HepG2 (cell line): ENCODE data around the gene MIS18A. TPM values are rescaled to one million over a fixed set of nuclear protein-coding genes. Genes with fewer than 3 reads are reported as not detected.

Experiments
- ATAC-seq: fragments of 200-7000 bp; cut with Tn5 transposase; 3 replicates; pipeline ENCODE4 v1.9.1; 2020; ENCODE audit warnings: mild to moderate bottlenecking, moderate library complexity
- BruUV-seq: library from RNA; stranded (reverse); fragments of 400-500 nt; replicated peaks from 2 replicates; lab custom pipeline; 2021; lab: Mats Ljungman, UMichigan
- CTCF ChIA-PET: fragments of 300-600 bp; formaldehyde crosslinking; extraction: SDS; loops from one replicate; lab custom pipeline; 2021; ENCODE audit warnings: low total read pairs, inconsistent platforms, low intra/inter-chr PET ratio; lab: Yijun Ruan, JAX
- POLR2A ChIA-PET: fragments of 350-600 bp; sonication (Branson Sonifier 250); formaldehyde crosslinking; loops from one replicate; lab custom pipeline; 2020; ENCODE audit warnings: antibody characterized with exemption, inconsistent platforms; lab: Yijun Ruan, JAX
- DNase-seq: peaks from one replicate; pipeline ENCODE4 v3.0.0-alpha.2; 2015; ENCODE audit warnings: low spot score
- FAIRE-seq: peaks from 3 replicates; lab custom pipeline; 2011; peaks lifted over from hg19 to GRCh38; lab: Jason Lieb, UNC
- H2AFZ ChIP-seq: one replicate; pipeline ENCODE4 v1.6.1; 2011; ENCODE audit warnings: low read length, inconsistent platforms
- H3K27ac ChIP-seq: fragments of 300-600 bp; 3 replicates; pipeline ENCODE4 v1.8.0; 2011; ENCODE audit warnings: mixed run types, mild to moderate bottlenecking, mixed read lengths, low read length, inconsistent platforms; ENCODE audit not compliant: insufficient read depth; ENCODE audit errors: extremely low read length
- H3K27me3 ChIP-seq, 2 experiments: fragments of 200-600 bp in 1 of 2; 2 replicates in 1 of 2; 3 replicates in 1 of 2; pipeline versions ENCODE4 v1.6.0 to v1.8.0; 2011; ENCODE audit warnings: low read length in 2 of 2, mild to moderate bottlenecking in 2 of 2, moderate library complexity in 2 of 2, inconsistent platforms in 1 of 2; ENCODE audit not compliant: insufficient read depth in 2 of 2, control insufficient read depth in 1 of 2
- H3K36me3 ChIP-seq, 2 experiments: fragments of 200-600 bp in 1 of 2; replicated peaks in 1 of 2; 2 replicates in 1 of 2; 3 replicates in 1 of 2; pipeline versions ENCODE4 v1.5.1 to v1.8.0; 2011; ENCODE audit warnings: low read length in 2 of 2, inconsistent platforms in 1 of 2; ENCODE audit not compliant: insufficient read depth in 2 of 2, control insufficient read depth in 1 of 2
- H3K4me1 ChIP-seq: 2 replicates; pipeline ENCODE4 v1.5.1; 2012; ENCODE audit warnings: low read length, inconsistent platforms; ENCODE audit not compliant: insufficient read depth
- H3K4me2 ChIP-seq: 2 replicates; pipeline ENCODE4 v1.6.0; 2011; ENCODE audit warnings: low read depth, low read length, inconsistent platforms
- H3K4me3 ChIP-seq, 3 experiments: fragments of 200-600 bp in 1 of 3; sonication (generic), shearing (Covaris generic) in 1 of 3; replicated peaks in 1 of 3; 2 replicates each; pipeline ENCODE4 v1.5.1; 2011 to 2016; ENCODE audit warnings: low read length in 3 of 3, inconsistent platforms in 2 of 3, low read depth in 2 of 3, mild to moderate bottlenecking in 2 of 3, control low read depth in 1 of 3, mixed read lengths in 1 of 3; ENCODE audit not compliant: insufficient read depth in 1 of 3
- H3K79me2 ChIP-seq: one replicate; pipeline ENCODE4 v1.6.1; 2011; ENCODE audit warnings: low read length, inconsistent platforms; ENCODE audit not compliant: insufficient read depth
- H3K9ac ChIP-seq: 2 replicates; pipeline ENCODE4 v1.6.0; 2011; ENCODE audit warnings: mild to moderate bottlenecking, low read depth, low read length, inconsistent platforms; ENCODE audit not compliant: insufficient read depth
- H3K9me3 ChIP-seq: 2 replicates; pipeline ENCODE4 v1.5.1; 2012; ENCODE audit warnings: mild to moderate bottlenecking, low read length
- H4K20me1 ChIP-seq: 2 replicates; pipeline ENCODE4 v1.6.0; 2011; ENCODE audit warnings: inconsistent platforms, mild to moderate bottlenecking, low read length, moderate library complexity; ENCODE audit not compliant: insufficient read depth
- CHCHD3 ChIP-seq: sonication (generic); formaldehyde crosslinking; IDR thresholded peaks from 2 replicates; pipeline ENCODE4 v1.8.0; 2022; ENCODE audit warnings: mild to moderate bottlenecking, missing genetic modification reagents, moderate library complexity
- DNMT3B ChIP-seq: conservative IDR thresholded peaks from 2 replicates; pipeline ENCODE4 v1.6.1; 2016; ENCODE audit warnings: missing biosample characterization, control low read depth
- GRHL1 ChIP-seq: sonication (generic); formaldehyde crosslinking; conservative IDR thresholded peaks from 2 replicates; pipeline ENCODE4 v1.8.0; 2022; ENCODE audit warnings: missing genetic modification reagents
- KAT7 ChIP-seq: IDR thresholded peaks from 2 replicates; pipeline ENCODE4 v1.6.1; 2018; ENCODE audit warnings: borderline replicate concordance, missing compliant biosample characterization
- KMT2A ChIP-seq: sonication (generic); formaldehyde crosslinking; IDR thresholded peaks from 2 replicates; pipeline ENCODE4 v1.4.0; 2020; ENCODE audit warnings: missing genetic modification reagents
- YEATS4 ChIP-seq: sonication (generic); formaldehyde crosslinking; IDR thresholded peaks from 2 replicates; pipeline ENCODE4 v1.4.0; 2020; ENCODE audit warnings: missing genetic modification reagents, borderline replicate concordance
- ZNF605 ChIP-seq: sonication (generic); formaldehyde crosslinking; IDR thresholded peaks from 2 replicates; pipeline ENCODE4 v1.8.0; 2022; ENCODE audit warnings: mild to moderate bottlenecking, missing genetic modification reagents
- WGBS: methylation state at CpG from one replicate; pipeline ENCODE4 v1.1.6; 2017; ENCODE audit warnings: low lambda C conversion rate; 5-methylcytosine and 5-hydroxymethylcytosine counted together
- in situ Hi-C: cut with HindIII; loops from 2 replicates; pipeline ENCODE4 v1.10.0; 2017; ENCODE audit warnings: low pct_unique_long_range_greater_than_20kb; ENCODE audit not compliant: extremely low pct_ligation_motif_present
- intact Hi-C: fragments of 100-400 bp; cut with micrococcal nuclease; formaldehyde crosslinking; loops from one replicate; pipeline ENCODE4 v1.10.0; 2022; ENCODE audit not compliant: unreplicated experiment
- polyA plus RNA-seq, 8 experiments: library from polyadenylated mRNA; depleted of rRNA in 3 of 8; stranded (reverse) in 7 of 8; unstranded in 1 of 8; fragments of >200 nt; fragmentation: Illumina TruSeq in 4 of 8; extraction: Trizol in 4 of 8; gene quantifications; 2 replicates each; pipeline versions ENCODE4 v1.2.1 to v1.2.3, GENCODE V29; 2011 to 2016; ENCODE audit warnings: low read depth in 4 of 8, missing spikeins in 1 of 8, mixed read lengths in 1 of 8; ENCODE audit not compliant: insufficient read depth in 1 of 8
- total RNA-seq, 5 experiments: library from RNA; depleted of rRNA; stranded (reverse); fragments of >200 nt; fragmentation: Illumina TruSeq; extraction: Trizol; gene quantifications; 2 replicates each; pipeline ENCODE4 v1.2.3, GENCODE V29; 2016; ENCODE audit warnings: low read depth in 1 of 5
- TF ChIP-seq, protein P1 (sequence below): sonication (generic); formaldehyde crosslinking; IDR thresholded peaks from 2 replicates; pipeline ENCODE4 v1.9.0; 2021; ENCODE audit warnings: mild to moderate bottlenecking, missing genetic modification reagents

MIS18A gene
- total and polyA plus RNA-seq, 2 of the 13 experiments (the other 11 are each of a cell fraction or from before 2014, with no cell fraction given): 11.2 to 41.4 TPM

DNA sequence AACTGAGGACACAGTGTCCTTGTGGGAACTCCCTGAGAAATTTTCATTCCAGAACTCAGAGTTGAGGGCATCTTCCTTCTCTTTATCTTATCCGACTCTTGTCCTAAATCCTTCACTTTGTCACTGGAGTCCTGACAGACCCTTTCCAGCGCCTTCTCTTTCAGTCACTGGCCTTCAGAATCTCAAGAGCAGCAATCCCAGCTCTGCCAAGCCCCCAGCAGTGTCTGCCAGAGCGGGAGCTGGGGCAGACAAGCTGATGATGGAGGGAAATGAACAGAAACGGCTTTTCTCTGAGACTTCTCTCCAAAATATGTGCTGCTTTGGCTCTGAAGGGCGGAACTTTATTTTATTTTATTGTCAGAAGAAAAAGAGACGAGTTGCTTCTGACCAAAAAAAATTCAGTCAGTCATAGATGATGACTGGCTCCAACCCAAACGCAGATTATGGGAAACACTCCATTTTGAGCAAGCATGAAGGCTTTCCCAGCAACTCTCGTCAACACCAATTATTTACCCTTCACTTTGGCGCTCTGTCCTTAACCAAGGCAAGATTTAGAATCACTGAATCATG lies 32.2 kb downstream of the MIS18A start:
- no peaks in the 10 kb centered on the region for H4K20me1 ChIP-seq
- no peaks in the 10 kb centered on the region for H3K36me3 ChIP-seq
- intact Hi-C loops: no loop called here
- ChIA-PET CTCF (no interaction called here), POLR2A (no interaction called here)
- peaks cover 2 to 45% of the 10 kb centered on the region in 2 experiments; a peak in 3 of 5 replicates for H3K27me3 ChIP-seq
- H3K9me3 ChIP-seq: no peaks in the 10 kb centered on the region
- no peak overlapping the region for H3K4me3 ChIP-seq
- in situ Hi-C loops: no loop called here
- WGBS: 10% methylated on average over 9 of the region's 9 CpGs
- H3K4me1 ChIP-seq: no peaks in the 10 kb centered on the region
- ATAC-seq: no peak
- no peaks in the 10 kb centered on the region for H3K79me2 ChIP-seq
- no peak overlapping the region for H2AFZ ChIP-seq
- no peak for DNase-seq
- no TSS peak for BruUV-seq
- no peak overlapping the region for H3K4me2 ChIP-seq
- H3K27ac ChIP-seq: no peak overlapping the region
- no peak for TF ChIP-seq ZNF605
- no peak for TF ChIP-seq YEATS4 (CRISPR knock-in tag)
- TF ChIP-seq, protein P1, sequence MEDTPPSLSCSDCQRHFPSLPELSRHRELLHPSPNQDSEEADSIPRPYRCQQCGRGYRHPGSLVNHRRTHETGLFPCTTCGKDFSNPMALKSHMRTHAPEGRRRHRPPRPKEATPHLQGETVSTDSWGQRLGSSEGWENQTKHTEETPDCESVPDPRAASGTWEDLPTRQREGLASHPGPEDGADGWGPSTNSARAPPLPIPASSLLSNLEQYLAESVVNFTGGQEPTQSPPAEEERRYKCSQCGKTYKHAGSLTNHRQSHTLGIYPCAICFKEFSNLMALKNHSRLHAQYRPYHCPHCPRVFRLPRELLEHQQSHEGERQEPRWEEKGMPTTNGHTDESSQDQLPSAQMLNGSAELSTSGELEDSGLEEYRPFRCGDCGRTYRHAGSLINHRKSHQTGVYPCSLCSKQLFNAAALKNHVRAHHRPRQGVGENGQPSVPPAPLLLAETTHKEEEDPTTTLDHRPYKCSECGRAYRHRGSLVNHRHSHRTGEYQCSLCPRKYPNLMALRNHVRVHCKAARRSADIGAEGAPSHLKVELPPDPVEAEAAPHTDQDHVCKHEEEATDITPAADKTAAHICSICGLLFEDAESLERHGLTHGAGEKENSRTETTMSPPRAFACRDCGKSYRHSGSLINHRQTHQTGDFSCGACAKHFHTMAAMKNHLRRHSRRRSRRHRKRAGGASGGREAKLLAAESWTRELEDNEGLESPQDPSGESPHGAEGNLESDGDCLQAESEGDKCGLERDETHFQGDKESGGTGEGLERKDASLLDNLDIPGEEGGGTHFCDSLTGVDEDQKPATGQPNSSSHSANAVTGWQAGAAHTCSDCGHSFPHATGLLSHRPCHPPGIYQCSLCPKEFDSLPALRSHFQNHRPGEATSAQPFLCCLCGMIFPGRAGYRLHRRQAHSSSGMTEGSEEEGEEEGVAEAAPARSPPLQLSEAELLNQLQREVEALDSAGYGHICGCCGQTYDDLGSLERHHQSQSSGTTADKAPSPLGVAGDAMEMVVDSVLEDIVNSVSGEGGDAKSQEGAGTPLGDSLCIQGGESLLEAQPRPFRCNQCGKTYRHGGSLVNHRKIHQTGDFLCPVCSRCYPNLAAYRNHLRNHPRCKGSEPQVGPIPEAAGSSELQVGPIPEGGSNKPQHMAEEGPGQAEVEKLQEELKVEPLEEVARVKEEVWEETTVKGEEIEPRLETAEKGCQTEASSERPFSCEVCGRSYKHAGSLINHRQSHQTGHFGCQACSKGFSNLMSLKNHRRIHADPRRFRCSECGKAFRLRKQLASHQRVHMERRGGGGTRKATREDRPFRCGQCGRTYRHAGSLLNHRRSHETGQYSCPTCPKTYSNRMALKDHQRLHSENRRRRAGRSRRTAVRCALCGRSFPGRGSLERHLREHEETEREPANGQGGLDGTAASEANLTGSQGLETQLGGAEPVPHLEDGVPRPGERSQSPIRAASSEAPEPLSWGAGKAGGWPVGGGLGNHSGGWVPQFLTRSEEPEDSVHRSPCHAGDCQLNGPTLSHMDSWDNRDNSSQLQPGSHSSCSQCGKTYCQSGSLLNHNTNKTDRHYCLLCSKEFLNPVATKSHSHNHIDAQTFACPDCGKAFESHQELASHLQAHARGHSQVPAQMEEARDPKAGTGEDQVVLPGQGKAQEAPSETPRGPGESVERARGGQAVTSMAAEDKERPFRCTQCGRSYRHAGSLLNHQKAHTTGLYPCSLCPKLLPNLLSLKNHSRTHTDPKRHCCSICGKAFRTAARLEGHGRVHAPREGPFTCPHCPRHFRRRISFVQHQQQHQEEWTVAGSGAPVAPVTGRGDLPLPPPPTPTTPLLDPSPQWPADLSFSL (CRISPR knock-in tag): no peak
- TF ChIP-seq GRHL1 (CRISPR knock-in tag): no peak
- no peak for TF ChIP-seq DNMT3B (CRISPR knock-in tag)
- no peak for TF ChIP-seq CHCHD3
- no peak for TF ChIP-seq KMT2A (CRISPR knock-in tag)
- no peak for TF ChIP-seq KAT7 (CRISPR knock-in tag)
- no peak overlapping the region for H3K9ac ChIP-seq
- FAIRE-seq: no peak
